GM19238 (cell line): ENCODE data around the gene KCNJ16.

Experiments
- DNase-seq: peaks from one replicate; pipeline ENCODE4 v3.0.0; 2011; ENCODE audit warnings: low spot score; ENCODE audit not compliant: insufficient read length

The KCNJ16 gene

GRCh38 chr17:70070305-70071027 is 4.6 kb upstream of the KCNJ16 start:
- no peak for DNase-seq

- no peak for DNase-seq
Measured at GRCh38 chr17:70071127-70071526, 3.9 kb upstream of the KCNJ16 start.

- DNase-seq = no peak
Measured at GRCh38 chr17:70071620-70072019, 3.4 kb upstream of the KCNJ16 start.

- DNase-seq = no peak
Measured at GRCh38 chr17:70072546-70073309, 2.3 kb upstream of the KCNJ16 start.

GRCh38 chr17:70073310-70073709 is 1.7 kb upstream of the KCNJ16 start:
- no peak for DNase-seq

GRCh38 chr17:70073799-70074198 is 1.2 kb upstream of the KCNJ16 start:
- no peak for DNase-seq

- DNase-seq = no peak
Measured at GRCh38 chr17:70074236-70074830, 692 bp upstream of the KCNJ16 start.

GRCh38 chr17:70076189-70076588 is 1.2 kb downstream of the KCNJ16 start:
- DNase-seq = no peak

- DNase-seq = no peak
Measured at GRCh38 chr17:70076831-70077230, 1.8 kb downstream of the KCNJ16 start.

GRCh38 chr17:70078549-70078948 is 3.5 kb downstream of the KCNJ16 start:
- no peak for DNase-seq

- DNase-seq = no peak
Measured at GRCh38 chr17:70078994-70079531, 4.0 kb downstream of the KCNJ16 start.

GRCh38 chr17:70080541-70081347 is 5.7 kb downstream of the KCNJ16 start:
- no peak for DNase-seq

- DNase-seq = no peak
Measured at GRCh38 chr17:70081885-70082284, 6.9 kb downstream of the KCNJ16 start.

GRCh38 chr17:70084476-70084875 is 9.5 kb downstream of the KCNJ16 start:
- DNase-seq = no peak

- no peak for DNase-seq
Measured at GRCh38 chr17:70086516-70086915, 11.5 kb downstream of the KCNJ16 start.

- no peak for DNase-seq
Measured at GRCh38 chr17:70089513-70090148, 14.6 kb downstream of the KCNJ16 start.

- DNase-seq = no peak
Measured at GRCh38 chr17:70091005-70091568, 16.1 kb downstream of the KCNJ16 start.

- no peak for DNase-seq
Measured at GRCh38 chr17:70091696-70092095, 16.7 kb downstream of the KCNJ16 start.

GRCh38 chr17:70093163-70093562 is 18.1 kb downstream of the KCNJ16 start:
- DNase-seq = no peak

GRCh38 chr17:70095455-70095854 is 20.4 kb downstream of the KCNJ16 start:
- no peak for DNase-seq

GRCh38 chr17:70096861-70097260 is 21.8 kb downstream of the KCNJ16 start:
- DNase-seq = no peak
